GM18867 (cell line): ENCODE results near the gene ANKDD1B.

Experiments
- ATAC-seq: cut with Tn5 transposase; IDR thresholded peaks from one replicate; pipeline ENCODE4 v1.9.1; 2021; ENCODE audit warnings: mild to moderate bottlenecking, moderate library complexity; ENCODE audit not compliant: unreplicated experiment

ANKDD1B gene

GRCh38 chr5:75659791-75660450 is 48.7 kb downstream of the ANKDD1B start:
- peak; percentile 27 for ATAC-seq

GRCh38 chr5:75660678-75661465 is 49.6 kb downstream of the ANKDD1B start:
- peak; percentile 84 for ATAC-seq

- ATAC-seq, result no peak
Observed at GRCh38 chr5:75662061-75662460, 50.8 kb downstream of the ANKDD1B start.

- ATAC-seq, result no peak
Observed at GRCh38 chr5:75663579-75664284, 52.5 kb downstream of the ANKDD1B start.

- no peak for ATAC-seq
Observed at GRCh38 chr5:75664979-75665378, 53.7 kb downstream of the ANKDD1B start.

- no peak for ATAC-seq
Observed at GRCh38 chr5:75666801-75667200, 55.5 kb downstream of the ANKDD1B start.

- no peak for ATAC-seq
Observed at GRCh38 chr5:75667586-75667985, 56.3 kb downstream of the ANKDD1B start.

- ATAC-seq, result no peak
Observed at GRCh38 chr5:75668445-75668844, 57.2 kb downstream of the ANKDD1B start.

GRCh38 chr5:75668977-75669689 is 57.9 kb downstream of the ANKDD1B start:
- ATAC-seq, result peak; percentile 95

GRCh38 chr5:75670577-75670976 is 59.3 kb downstream of the ANKDD1B start:
- ATAC-seq, result no peak

GRCh38 chr5:75671506-75671905 is 60.3 kb downstream of the ANKDD1B start:
- ATAC-seq, result no peak

GRCh38 chr5:75672616-75673015 is 61.4 kb downstream of the ANKDD1B start:
- no peak for ATAC-seq

GRCh38 chr5:75675783-75676182 is 64.5 kb downstream of the ANKDD1B start:
- no peak for ATAC-seq

GRCh38 chr5:75677607-75678006 is 66.4 kb downstream of the ANKDD1B start:
- no peak for ATAC-seq

GRCh38 chr5:75678155-75678554 is 66.9 kb downstream of the ANKDD1B start:
- no peak for ATAC-seq

GRCh38 chr5:75681125-75681830 is 70.0 kb downstream of the ANKDD1B start:
- ATAC-seq, result no peak

GRCh38 chr5:75685141-75685540 is 73.9 kb downstream of the ANKDD1B start:
- no peak for ATAC-seq

GRCh38 chr5:75686480-75686879 is 75.2 kb downstream of the ANKDD1B start:
- no peak for ATAC-seq

GRCh38 chr5:75690669-75691068 is 79.4 kb downstream of the ANKDD1B start:
- ATAC-seq, result no peak

GRCh38 chr5:75694781-75695180 is 83.5 kb downstream of the ANKDD1B start:
- no peak for ATAC-seq
